Left colon (tissue), 2 donors: ENCODE data around the gene CALY. TPM values are rescaled to one million over a fixed set of nuclear protein-coding genes. Genes with fewer than 3 reads are reported as not detected.

Experiments used
- ATAC-seq: fragments of 200-7000 bp; cut with Tn5 transposase; one replicate; pipeline ENCODE4 v1.9.1; 2020; ENCODE audit warnings: mild to moderate bottlenecking, moderate library complexity
- DNase-seq, 2 donors: peaks; one replicate each; pipeline ENCODE4 v3.0.0-alpha.2; 2020
- intact Hi-C, 2 donors: fragments of 100-400 bp; cut with DNase I in 1 of 2; cut with micrococcal nuclease in 1 of 2; formaldehyde crosslinking; loops; one replicate each; pipeline versions ENCODE4 v1.11.2 to v1.14.0; 2022; cut with DNase I, micrococcal nuclease
- total RNA-seq, 2 donors: library from RNA; stranded (reverse); fragmentation: NEBNext Ultra II Directional; extraction: Animal tissue kit (Norgen Biotek cat#: 25700); gene quantifications; one replicate each; pipeline ENCODE4 v1.2.1, GENCODE V29; 2021
- donor health status: DM: no; HTN: no; CAD: no.
- donor health status: DM: yes; HTN: yes; CAD: no.

Gene CALY
- total RNA-seq, 2 donors from 2014 or later = 0.43 to 1.6 TPM

DNA sequence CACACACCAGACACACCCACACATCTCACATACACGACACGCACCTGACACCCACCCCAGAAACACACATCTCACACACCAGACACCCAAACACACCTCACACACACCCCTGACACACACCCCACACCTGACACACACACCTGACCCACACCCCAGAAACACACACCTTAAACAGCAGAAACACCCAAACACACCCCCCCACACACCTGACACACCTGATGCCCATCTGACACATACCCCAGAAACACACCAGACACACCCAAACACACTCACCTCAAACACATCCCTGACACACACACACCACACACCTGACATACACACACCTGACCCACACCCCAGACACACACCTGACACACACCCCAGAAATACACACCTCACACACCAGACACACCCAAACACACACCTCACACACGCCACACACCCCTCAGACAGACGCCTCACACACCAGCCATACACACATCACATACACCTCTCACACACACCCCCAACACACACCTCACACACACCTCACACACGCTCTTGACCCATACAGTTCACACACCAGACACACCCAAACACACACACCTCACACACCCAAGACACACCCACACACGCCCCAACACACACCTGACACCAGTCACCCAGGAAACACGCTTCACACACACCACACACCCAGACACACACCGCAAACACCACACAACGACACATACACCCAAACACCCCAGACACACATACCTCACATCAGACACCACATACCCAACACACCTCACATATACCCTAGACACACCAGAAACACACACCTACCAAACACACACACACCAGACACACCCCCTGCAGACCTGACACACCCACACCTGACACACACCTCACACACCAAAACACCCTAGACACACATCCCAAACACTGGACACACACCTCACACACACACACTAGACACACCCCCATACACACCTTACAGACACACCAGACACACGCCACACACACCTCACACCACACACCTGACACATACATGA is 1.7 kb upstream of the CALY start:
- intact Hi-C loops = no loop called here
- ATAC-seq = no peak
- no peak for DNase-seq

- ATAC-seq (no peak), DNase-seq (no peak)
- intact Hi-C loops = no loop called here
These were observed 652 bp upstream of the CALY start for GRCh38 chr10:133337370-133337725.

DNA sequence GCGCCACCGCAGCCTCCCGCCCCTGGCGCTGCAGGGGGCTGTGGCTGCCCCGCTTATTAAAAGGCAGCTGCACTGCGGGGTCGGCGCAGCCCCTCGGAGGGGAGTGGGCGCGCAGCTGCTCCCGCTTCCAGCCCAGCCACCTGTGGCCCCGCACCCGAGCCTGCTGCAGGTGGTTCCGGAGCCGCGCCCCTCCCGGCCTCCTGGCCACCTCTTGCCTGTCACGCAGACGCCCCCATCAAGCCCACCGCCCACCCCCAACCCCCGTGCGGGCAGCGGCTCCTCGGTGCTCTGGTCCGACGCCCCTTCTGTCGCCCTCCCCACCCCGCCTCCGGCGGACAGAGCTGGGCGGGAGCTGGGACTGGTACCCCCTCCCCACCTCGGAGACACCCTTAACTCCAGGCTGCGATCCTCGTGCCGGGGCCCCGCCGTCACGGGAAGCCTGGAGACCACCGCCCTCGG is 549 bp downstream of the CALY start:
- intact Hi-C loops = no loop called here
- peak; percentile 4 for ATAC-seq

GRCh38 chr10:133335246-133336117 is 1.2 kb downstream of the CALY start:
- peak in 1 of 2 donors; percentile 72 for DNase-seq
- intact Hi-C loops = no loop called here

More for the DNA sequence above, 549 bp downstream of the CALY start:
- no peak for DNase-seq

DNA sequence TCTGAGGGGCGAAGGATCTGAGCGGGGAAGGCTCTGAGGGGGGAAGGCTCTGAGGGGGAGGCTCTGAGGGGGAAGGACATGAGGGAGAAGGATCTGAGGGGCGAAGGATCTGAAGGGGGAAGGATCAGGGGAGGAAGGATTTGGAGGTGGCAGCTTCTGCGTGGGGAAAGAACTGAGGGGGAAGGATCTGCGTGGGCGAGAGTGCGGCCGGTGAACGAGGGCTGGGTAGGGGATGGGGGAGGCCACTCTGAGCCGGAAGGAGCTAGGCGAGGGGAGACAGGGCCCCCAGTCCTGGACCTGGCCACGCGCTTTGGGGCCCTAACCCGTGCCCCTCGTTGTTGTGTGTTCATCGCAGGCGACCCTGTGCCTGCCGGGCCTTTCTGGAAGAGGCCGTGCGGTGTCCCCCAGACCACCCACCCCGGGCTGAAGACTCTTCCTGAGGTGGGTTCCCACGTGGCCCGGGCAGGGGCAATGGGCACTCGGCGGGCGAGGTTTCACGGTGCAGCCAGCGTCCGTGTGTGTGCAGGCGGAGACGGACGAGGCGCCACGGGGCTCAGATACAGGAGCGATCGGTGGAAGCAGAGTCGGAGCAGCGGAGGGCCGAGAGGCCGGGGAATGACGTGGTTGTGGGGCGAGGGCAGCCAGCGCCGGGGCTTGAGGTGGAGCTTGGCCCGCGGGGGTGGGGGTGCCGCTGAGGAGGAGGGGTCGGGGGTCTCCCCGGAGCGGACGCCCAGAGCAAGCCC is 2.0 kb downstream of the CALY start:
- DNase-seq = no peak
- peak; percentile 46 for ATAC-seq
- intact Hi-C loops = no loop called here

More at GRCh38 chr10:133335246-133336117, 1.2 kb downstream of the CALY start:
- ATAC-seq = peak; percentile 49

GRCh38 chr10:133332936-133333699 is 3.6 kb downstream of the CALY start:
- ATAC-seq (no peak), DNase-seq (no peak)
- intact Hi-C loops = no loop called here

DNA sequence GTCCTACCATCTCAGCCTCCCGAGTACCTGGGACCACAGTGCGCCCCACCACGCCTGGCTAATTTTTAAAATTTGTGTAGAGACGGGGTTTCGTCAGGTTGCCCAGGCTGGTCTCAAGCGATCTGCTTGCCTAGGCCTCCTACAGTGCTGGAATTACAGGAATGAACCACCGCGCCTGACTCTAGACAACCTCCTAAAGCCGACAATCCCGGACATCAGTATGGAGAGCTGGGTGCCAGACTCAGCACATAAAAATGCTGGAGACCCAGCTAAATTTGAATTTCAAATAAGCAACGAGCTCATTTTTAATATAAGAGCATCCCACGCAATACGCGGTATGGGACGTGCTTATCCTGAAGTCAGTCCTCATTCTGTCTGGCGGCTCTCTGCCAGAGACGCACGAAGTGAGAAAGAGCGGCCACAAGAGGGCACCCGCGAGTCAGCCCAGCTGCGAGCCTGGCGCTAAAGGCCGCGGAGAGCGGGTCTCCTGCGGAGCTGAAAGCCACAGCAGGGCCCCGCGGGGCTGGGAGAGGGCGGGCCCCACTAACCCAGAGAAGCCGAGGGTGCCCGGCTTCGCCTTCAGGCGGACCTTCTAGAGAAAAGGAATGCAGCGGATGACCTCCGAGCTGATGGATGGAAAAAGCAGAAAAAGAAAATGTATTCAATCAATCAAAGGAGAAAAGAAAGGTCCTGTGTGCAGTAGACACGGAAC is 7.0 kb downstream of the CALY start:
- intact Hi-C loops = loop anchor here in 1 of 2 donors (5.0 kb wide), 1 partner anchor 278 kb away; no protein-coding TSS in a partner anchor
- peak; percentile 85 for ATAC-seq
- DNase-seq = peak; percentile 69 to 93

- intact Hi-C loops = loop anchor here in 1 of 2 donors (5.0 kb wide), 1 partner anchor 279 kb away; no protein-coding TSS in a partner anchor
- DNase-seq (no peak), ATAC-seq (no peak)
These were observed 8.0 kb downstream of the CALY start for GRCh38 chr10:133328358-133329343.

DNA sequence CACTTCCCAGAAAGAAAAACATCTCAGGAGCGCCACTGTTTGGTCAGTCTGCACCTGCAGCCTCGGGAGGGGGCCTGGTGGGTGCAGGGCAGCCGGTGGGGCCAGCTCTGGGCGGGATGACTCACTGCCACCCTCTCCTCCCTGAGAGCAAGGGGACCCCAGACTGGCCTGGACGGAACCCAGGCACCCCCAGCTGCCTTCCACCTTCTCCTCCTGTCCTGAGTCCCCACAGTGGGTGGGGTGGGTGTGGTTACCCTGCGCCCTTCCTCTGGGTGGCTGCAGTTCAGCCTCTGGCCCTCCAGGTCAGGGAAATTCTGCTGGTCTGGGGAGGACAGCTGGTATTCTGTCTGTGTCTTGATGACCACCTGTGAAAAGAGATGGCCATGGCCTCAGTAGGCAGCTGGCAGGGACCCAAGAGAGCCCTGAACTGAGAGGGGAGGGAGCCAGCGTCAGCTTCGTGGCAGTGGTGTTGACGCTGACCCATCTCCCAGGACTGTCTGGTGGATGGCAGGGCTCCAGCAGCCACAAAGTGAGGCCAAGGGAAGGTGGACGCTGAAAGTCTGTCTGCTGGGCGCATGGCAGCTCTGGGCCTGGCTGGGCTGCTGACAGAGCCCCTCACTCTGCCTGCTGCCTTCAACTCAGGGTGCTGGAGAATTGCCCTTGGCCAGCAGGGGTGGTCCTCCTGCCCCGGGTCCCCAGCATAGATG is 8.9 kb downstream of the CALY start:
- intact Hi-C loops = loop anchor here in 1 of 2 donors (5.0 kb wide), 1 partner anchor 279 kb away; no protein-coding TSS in a partner anchor

DNA sequence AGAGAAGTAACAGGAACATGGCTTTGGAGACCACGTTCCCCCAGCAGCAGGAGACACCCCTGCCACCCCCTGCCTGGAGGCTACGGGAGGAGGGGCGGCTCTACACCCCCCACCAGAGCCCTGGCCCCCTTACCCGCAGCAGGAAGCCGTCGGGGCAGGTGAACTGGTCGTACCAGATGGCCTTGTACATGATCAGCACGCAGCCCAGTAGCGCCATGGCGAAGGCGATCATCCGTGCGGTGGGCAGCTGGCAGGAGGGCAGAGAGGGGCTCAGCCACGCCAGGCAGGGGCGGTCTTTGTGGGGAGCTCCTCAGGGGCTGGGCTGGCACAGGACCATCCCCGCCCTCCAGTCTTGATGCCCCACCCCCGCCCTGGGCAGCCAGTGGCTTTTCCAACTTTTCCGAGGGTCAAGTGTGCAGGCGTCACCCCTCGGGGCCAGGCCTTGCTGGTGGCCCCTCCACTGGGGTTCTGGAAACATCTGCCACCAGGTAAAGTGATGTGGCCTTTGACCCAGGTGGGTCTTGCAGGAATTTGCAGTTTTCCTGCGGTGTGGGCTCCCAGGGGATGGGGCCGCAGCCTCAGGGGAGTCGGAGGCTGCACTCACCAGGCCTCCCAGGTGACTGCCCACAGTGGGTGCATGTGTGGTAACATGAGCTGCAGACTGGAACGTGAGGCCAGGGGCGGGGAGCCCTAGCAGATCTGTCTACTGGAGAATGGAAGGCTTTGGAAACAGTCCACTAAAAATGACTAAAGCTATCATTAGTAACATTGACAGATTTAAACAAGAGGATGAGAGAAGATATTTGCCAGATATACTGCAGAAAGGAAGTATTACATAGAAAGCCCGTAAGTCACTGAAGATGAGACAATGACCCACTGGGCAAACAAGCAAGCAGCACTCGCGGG is 9.7 kb downstream of the CALY start:
- no peak for DNase-seq
- intact Hi-C loops = loop anchor here in 1 of 2 donors (5.0 kb wide), 1 partner anchor 280 kb away; no protein-coding TSS in a partner anchor
- no peak for ATAC-seq

More for the DNA sequence above, 8.9 kb downstream of the CALY start:
- no peak for DNase-seq
- ATAC-seq = no peak

- ATAC-seq (no peak), DNase-seq (no peak)
- intact Hi-C loops = loop anchor here in 1 of 2 donors (5.0 kb wide), 1 partner anchor 281 kb away; no protein-coding TSS in a partner anchor
These were observed 10.5 kb downstream of the CALY start for GRCh38 chr10:133326223-133326551.

- no peak for ATAC-seq
- intact Hi-C loops = loop anchor here in 1 of 2 donors (5.0 kb wide), 1 partner anchor 282 kb away; no protein-coding TSS in a partner anchor
- DNase-seq = no peak
These were observed 11.1 kb downstream of the CALY start for GRCh38 chr10:133325440-133326222.

DNA sequence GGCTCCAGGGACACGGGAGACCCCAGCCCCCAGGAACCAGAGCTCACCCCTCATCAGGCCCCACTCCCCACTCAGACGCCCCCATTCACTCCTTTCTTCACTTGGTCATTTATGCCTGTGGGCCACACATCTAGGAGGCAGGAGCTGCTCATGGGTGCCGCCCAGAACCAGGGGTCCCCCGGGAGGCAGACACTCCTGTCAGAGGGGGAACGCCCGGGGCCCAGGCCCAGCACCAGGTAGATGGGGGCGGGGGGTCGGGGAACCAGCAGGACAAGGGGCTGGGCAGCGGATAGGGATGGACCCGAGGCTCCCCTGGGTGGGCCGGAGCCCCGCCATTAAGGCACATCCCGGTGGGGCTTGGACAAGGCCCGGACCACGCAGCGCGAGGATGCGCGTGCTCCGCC is 11.8 kb downstream of the CALY start:
- ATAC-seq = no peak
- no peak for DNase-seq
- intact Hi-C loops = loop anchor here in 1 of 2 donors (5.0 kb wide), 1 partner anchor 282 kb away; no protein-coding TSS in a partner anchor
